NCI-H774 (cell line): ENCODE data around the gene SLC7A10.
"Not testable (repeated sequence)": the region's sequence is repeated elsewhere in the genome, so short reads cannot be mapped to it uniquely, and the experiment has no call there.

Experiments used
- DNase-seq: peaks from one replicate; lab custom pipeline; 2025; lab: John Stamatoyannopoulos, UW

SLC7A10 gene

DNA sequence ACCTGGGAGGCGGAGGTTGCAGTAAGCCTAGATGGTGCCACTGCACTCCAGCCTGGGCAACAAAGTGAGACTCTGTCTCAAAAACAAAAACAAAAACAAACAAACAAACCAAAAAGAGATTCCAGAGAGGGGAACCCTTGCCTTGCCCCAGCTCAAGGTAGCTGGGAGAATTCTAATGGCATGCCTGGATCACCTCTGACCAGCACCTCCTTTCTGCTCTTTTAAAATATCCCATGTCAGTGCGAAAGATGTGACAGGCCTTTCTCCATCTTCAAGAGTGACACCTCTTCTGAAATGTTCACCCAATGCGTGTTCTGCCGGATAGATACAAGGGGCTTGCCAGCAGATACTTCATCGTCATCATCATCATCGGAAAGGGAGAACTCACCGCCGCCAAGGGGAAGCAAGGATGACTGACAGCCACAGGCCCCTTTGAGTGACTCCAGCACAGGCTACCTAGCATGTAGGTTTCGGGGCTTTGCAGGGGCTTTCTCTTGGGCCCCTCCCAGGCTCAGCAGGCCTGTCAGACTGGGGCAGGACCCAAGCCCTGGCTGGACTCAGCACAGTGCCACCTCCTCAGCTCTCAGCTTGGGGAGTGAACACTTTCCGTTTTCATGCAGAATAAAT, 50.4 kb downstream of the SLC7A10 start:
- no peak for DNase-seq

GRCh38 chr19:33174186-33174585, 51.5 kb downstream of the SLC7A10 start:
- DNase-seq: no peak

DNA sequence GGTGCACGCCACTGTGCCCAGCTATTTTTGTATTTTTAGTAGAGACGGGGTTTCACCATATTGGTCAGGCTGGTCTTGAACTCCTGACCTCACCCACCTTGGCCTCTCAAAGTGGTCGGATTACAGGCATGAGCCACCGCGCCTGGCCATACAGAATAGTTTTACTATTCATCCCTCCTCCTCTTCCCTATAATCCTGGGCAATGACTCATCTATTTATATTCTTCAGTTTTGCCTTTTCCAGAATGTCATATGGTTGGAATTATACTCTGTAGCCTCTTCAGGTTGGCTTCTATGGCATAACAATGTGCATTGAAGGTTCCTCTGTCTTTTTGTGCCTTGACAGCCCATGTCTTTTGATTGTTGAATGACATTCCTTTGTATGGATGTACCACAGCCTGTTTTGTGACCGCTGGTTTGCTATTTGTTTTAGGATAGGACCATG, 53.7 kb downstream of the SLC7A10 start:
- DNase-seq: no peak

- no peak for DNase-seq
These were observed 54.3 kb downstream of the SLC7A10 start for GRCh38 chr19:33171222-33171795.

DNA sequence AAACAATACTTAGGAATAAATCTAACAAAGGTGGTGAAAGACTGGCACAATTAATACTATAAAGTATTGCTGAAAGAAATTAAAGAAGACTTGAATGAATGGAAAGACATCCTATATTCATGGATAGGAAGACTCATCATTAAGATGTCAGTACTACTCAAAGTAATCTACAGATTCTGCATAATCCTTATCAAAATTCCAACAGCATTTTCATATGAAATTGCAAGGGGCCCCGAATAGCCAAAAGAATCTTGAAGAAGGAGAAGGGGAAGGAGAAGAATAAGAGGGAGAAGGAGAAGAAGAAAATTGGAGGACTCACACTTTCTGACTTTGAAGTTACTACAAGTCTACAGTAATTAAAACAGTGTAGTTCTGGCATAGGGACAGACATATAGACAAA, 57.1 kb downstream of the SLC7A10 start:
- no peak for DNase-seq

GRCh38 chr19:33167438-33167837, 58.2 kb downstream of the SLC7A10 start:
- no peak for DNase-seq

GRCh38 chr19:33166037-33166436, 59.6 kb downstream of the SLC7A10 start:
- not testable (repeated sequence) for DNase-seq

DNA sequence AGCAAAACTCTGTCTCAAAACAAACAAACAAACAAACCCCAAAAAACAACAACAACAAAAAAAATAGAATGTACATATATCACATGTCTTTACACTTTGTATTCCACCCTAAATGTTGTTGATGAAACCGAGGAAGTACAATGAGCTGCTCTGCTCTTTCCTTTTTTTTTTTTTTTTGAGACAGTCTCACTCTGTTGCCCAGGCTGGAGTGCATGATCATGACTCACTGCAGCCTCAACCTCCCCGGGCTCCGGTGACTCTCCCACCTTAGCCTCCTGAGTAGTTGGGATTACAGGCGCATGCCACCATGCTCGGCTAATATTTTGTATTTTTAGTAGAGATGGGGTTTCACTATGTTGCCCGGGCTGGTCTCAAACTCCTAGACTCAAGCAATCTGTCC, 62.2 kb downstream of the SLC7A10 start:
- no peak for DNase-seq

- no peak for DNase-seq
These were observed 64.4 kb downstream of the SLC7A10 start for GRCh38 chr19:33161201-33161600.

DNA sequence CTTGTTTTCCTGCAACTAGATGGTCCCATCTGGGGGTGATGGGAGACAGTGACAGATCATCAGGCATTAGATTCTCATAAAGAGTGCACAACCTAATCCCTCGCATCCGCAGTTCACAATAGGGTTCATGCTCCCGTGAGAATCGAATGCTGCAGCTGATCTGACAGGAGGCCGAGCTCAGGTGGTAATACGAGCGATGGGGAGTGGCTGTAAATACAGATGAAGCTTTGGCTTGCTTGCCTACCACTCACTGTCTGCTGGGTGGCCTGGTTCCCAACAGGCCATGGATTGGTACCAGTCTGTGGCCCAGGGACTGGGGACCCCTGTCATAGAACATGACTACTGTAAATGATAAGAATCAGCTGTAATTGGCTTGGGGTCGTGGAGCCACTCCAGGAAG, 65.8 kb downstream of the SLC7A10 start:
- no peak for DNase-seq

DNA sequence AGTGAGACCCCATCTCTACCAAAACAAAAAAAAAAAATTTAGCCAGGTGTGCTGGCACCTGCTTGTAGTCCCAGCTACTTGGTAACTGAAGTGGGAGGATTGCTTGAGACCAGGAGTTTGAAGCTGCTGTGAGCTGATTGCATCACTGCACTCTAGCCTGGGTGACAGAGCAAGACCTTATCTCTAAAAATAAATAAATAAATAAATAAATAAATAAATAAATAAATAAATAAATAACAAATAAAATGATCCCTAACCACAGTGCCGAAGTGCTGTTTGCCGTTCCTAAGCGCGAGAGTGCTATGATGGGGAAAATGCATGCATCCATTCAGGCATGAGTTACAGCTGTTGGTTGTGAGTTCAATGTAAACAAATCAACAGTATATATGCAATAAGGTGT, 66.5 kb downstream of the SLC7A10 start:
- DNase-seq: no peak
